Body of pancreas (tissue), 4 donors: Measurements from ENCODE around the gene CDC16. TPM values are rescaled to one million over a fixed set of nuclear protein-coding genes. Genes with fewer than 3 reads are reported as not detected.

Source experiments
- ATAC-seq: fragments of 150-250 bp; one replicate; pipeline ENCODE4 v1.9.1; 2016
- DNase-seq, 4 donors: peaks; one replicate each; pipeline ENCODE4 v3.0.0-alpha.2; 2019
- H3K27ac ChIP-seq, 4 donors: fragments of 200-600 bp; sonication (generic); 1 replicate in 3 of 4; 2 replicates in 1 of 4; pipeline versions ENCODE4 v1.5.1 to v1.6.1; 2016 to 2019; ENCODE audit warnings: mild to moderate bottlenecking in 1 of 4, mixed read lengths in 1 of 4, moderate library complexity in 1 of 4
- H3K27me3 ChIP-seq, 2 donors: fragments of 200-600 bp; sonication (generic); one replicate each; pipeline ENCODE4 v1.6.0; 2016; ENCODE audit warnings: mild to moderate bottlenecking in 1 of 2
- H3K36me3 ChIP-seq, 2 donors: fragments of 200-600 bp; sonication (generic); replicated peaks in 1 of 2; 2 replicates each; pipeline ENCODE4 v1.5.1; 2016; ENCODE audit warnings: low read depth in 2 of 2; ENCODE audit not compliant: insufficient read depth in 1 of 2
- H3K4me1 ChIP-seq: fragments of 200-600 bp; sonication (generic); one replicate; pipeline ENCODE4 v1.6.0; 2016
- H3K4me3 ChIP-seq, 2 donors: fragments of 200-600 bp; sonication (generic); 1 replicate in 1 of 2; 2 replicates in 1 of 2; pipeline ENCODE4 v1.5.1; 2016 to 2019
- H3K9me3 ChIP-seq, 3 donors: fragments of 200-600 bp; sonication (generic); 1 replicate in 2 of 3; 2 replicates in 1 of 3; pipeline ENCODE4 v1.5.1; 2016
- CTCF ChIP-seq, 7 experiments: fragments of 450-650 bp in 4 of 7; fragments of 200-600 bp in 3 of 7; sonication (generic) in 3 of 7; IDR thresholded peaks; one replicate each; pipeline ENCODE4 v1.5.1; 2016 to 2019; ENCODE audit warnings: antibody characterized with exemption in 7 of 7
- POLR2A ChIP-seq, 3 donors: fragments of 450-650 bp; IDR thresholded peaks; one replicate each; pipeline ENCODE4 v1.6.1; 2016; ENCODE audit warnings: antibody characterized with exemption in 3 of 3, mild to moderate bottlenecking in 2 of 3
- WGBS, 2 donors: methylation state at CpG; one replicate each; pipeline ENCODE4 v1.1.5; 2017; 5-methylcytosine and 5-hydroxymethylcytosine counted together
- intact Hi-C: fragments of 100-400 bp; cut with DNase I; formaldehyde crosslinking; loops from one replicate; pipeline ENCODE4 v1.15.1; 2023
- total RNA-seq, 2 donors: library from RNA; depleted of rRNA; stranded (reverse); fragments of >200 nt; gene quantifications; one replicate each; pipeline ENCODE4 v1.1.0, GENCODE V29; 2016

CDC16 gene
- total RNA-seq, 2 donors from 2014 or later: 46.7 to 63.9 TPM

DNA sequence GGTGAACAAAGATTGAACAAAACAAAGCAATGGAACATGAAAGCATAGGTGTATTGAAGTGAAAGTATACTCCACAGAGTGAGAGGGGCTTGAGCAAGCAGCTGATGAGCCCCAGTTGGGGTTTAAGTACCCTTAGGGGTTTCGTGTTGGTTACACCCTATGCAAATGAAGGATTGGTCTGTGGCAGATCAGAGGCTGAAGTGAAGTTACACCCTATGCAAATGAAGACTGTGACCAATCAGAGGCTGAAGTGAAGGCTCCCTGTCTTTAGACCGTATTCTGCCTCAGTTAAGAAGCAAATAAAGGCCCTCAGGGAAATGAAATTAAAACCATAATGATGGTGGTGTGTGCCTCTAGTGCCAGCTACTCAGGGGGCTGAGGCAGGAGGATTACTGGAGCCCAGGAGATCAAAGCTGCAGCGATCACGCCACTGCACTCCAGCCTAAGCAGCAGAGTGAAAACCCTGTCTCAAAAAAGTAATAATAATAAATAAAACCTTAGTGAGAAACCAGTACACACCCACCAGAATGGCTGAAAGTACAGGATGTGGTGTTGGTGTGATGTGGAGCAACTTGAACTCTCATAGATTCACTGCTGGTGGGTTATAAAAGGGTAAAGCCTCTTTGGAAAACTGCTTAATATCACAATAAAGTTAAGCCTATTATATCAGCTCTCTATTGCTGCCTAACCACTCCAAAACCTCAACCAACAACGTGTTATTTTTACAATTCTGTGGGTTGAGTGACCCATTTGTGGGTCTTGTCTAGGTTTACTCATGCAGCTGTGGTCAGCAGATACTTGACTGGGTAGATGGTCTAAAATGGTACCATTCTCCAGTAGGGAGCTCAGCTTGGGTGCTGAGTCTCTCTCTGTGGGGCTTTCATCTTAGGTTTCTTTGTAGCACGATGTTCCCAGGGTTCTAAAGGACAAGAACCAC, 33.9 kb downstream of the CDC16 start:
- H3K4me1 ChIP-seq: no peaks in the 10 kb centered on the region
- intact Hi-C loops: no loop called here
- peaks cover 3 to 19% of the 10 kb centered on the region in 2 donors for H3K36me3 ChIP-seq
- H3K9me3 ChIP-seq: no peaks in the 10 kb centered on the region
- ATAC-seq: no peak
- 91 to 93% methylated on average over 6 of the region's 6 CpGs for WGBS, 2 donors
- no peaks in the 10 kb centered on the region for H3K27me3 ChIP-seq
- DNase-seq: no peak
- H3K4me3 ChIP-seq: no peak overlapping the region
- no peak overlapping the region for H3K27ac ChIP-seq
- TF ChIP-seq CTCF (IDR thresholded peaks at IDR 0.05) (no peak), POLR2A (IDR thresholded peaks at IDR 0.05) (no peak)

DNA sequence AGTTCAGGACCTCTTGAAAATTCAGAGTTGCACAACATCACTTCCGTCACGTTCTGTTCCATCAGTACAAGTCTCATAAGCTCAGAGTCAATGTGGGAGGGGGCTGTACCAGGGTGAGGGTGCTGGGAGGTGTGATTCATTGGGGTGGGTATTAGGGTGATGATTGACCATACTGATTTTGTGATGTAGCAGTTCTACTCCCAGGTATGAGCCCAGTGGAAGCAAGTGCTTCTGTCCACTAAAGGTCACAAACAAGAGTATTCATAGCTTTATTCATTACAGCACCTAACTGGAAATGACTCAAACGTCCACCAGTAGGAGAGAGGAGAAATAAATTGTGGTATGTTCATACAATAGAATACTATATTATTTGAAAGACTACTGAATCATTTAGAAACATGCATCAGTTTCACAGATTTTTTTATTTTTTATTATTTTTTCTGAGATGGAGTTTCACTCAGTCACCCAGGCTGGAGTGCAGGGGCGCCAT, 34.6 kb downstream of the CDC16 start:
- ATAC-seq: no peak
- 80 to 87% methylated on average over 4 of the region's 4 CpGs for WGBS, 2 donors

GRCh38 chr13:114272977-114273376, 38.3 kb downstream of the CDC16 start:
- 39 to 42% methylated on average over 2 of the region's 2 CpGs for WGBS, 2 donors
- peak; percentile 18 for ATAC-seq
- peaks cover 0 to 9% of the 10 kb centered on the region in 2 donors for H3K36me3 ChIP-seq
- no peaks in the 10 kb centered on the region for H3K27me3 ChIP-seq
- H3K4me1 ChIP-seq: no peaks in the 10 kb centered on the region
- DNase-seq: no peak
- no peak overlapping the region for H3K27ac ChIP-seq
- H3K4me3 ChIP-seq: no peak overlapping the region
- intact Hi-C loops: no loop called here
- H3K9me3 ChIP-seq: no peaks in the 10 kb centered on the region
- TF ChIP-seq CTCF (IDR thresholded peaks at IDR 0.05): no peak
- no peak for TF ChIP-seq POLR2A (IDR thresholded peaks at IDR 0.05)

More for the DNA sequence above, 34.6 kb downstream of the CDC16 start:
- Histone ChIP-seq H3K27me3 (no peaks in the 10 kb centered on the region), H3K9me3 (no peaks in the 10 kb centered on the region), H3K4me1 (no peaks in the 10 kb centered on the region), H3K36me3 (peaks cover 0 to 15% of the 10 kb centered on the region in 2 donors), H3K4me3 (no peak overlapping the region), H3K27ac (no peak overlapping the region)
- intact Hi-C loops: no loop called here
- DNase-seq: no peak
- TF ChIP-seq POLR2A (IDR thresholded peaks at IDR 0.05) (no peak), CTCF (IDR thresholded peaks at IDR 0.05) (no peak)

- ATAC-seq (no peak), DNase-seq (peak in 2 of 4 donors; percentile 15 to 29)
- Histone ChIP-seq H3K4me3 (no peak overlapping the region), H3K4me1 (peaks cover 6% of the 10 kb centered on the region), H3K9me3 (no peaks in the 10 kb centered on the region), H3K36me3 (peaks cover 0 to 9% of the 10 kb centered on the region in 2 donors), H3K27me3 (no peaks in the 10 kb centered on the region), H3K27ac (no peak overlapping the region)
- no peak for TF ChIP-seq CTCF (IDR thresholded peaks at IDR 0.05)
- no peak for TF ChIP-seq POLR2A (IDR thresholded peaks at IDR 0.05)
- intact Hi-C loops: no loop called here
- WGBS, 2 donors: 74 to 89% methylated on average over 7 of the region's 7 CpGs
These were observed 40.6 kb downstream of the CDC16 start for GRCh38 chr13:114275304-114275703.
